ENCODE measurements around the gene RREB1. TPM values are rescaled to one million over a fixed set of nuclear protein-coding genes. Genes with fewer than 3 reads are reported as not detected.

Gene RREB1
- total RNA-seq, 1 experiment from 2014 or later = 30.7 TPM

GRCh38 chr6:7124636-7125035 is 16.9 kb downstream of the RREB1 start:
- DNase-seq (ENCODE audit: low read depth, low spot score) (no peak), ATAC-seq (no peak)
- POLR2A ChIA-PET = interaction anchor here (0.5 to 0.6 kb wide), 2 partner anchors 12 to 421 kb away, joined by 3 read pairs; no protein-coding TSS in a partner anchor
- Histone ChIP-seq H3K9me3 (ENCODE audit: control insufficient read depth, insufficient read depth, low read depth, low read length) (no peaks in the 10 kb centered on the region), H3K4me3 (ENCODE audit: low read depth in 2 of 2, low read length in 2 of 2) (no peak overlapping the region), H3K4me1 (ENCODE audit: control insufficient read depth, insufficient read depth, low read length) (peaks cover 4% of the 10 kb centered on the region), H3K36me3 (ENCODE audit: control insufficient read depth, insufficient read depth, low read length) (no peaks in the 10 kb centered on the region), H3K27me3 (ENCODE audit: control insufficient read depth, insufficient read depth, low read length) (no peaks in the 10 kb centered on the region), H3K27ac (ENCODE audit: low read length) (no peak overlapping the region)
- BruUV-seq (replicated peaks) = no TSS peak
- no peak for TF ChIP-seq SIN3A (IDR thresholded peaks at IDR 0.05; ENCODE audit: borderline replicate concordance, insufficient read depth, low read depth, low read length)
- TF ChIP-seq, protein P1, sequence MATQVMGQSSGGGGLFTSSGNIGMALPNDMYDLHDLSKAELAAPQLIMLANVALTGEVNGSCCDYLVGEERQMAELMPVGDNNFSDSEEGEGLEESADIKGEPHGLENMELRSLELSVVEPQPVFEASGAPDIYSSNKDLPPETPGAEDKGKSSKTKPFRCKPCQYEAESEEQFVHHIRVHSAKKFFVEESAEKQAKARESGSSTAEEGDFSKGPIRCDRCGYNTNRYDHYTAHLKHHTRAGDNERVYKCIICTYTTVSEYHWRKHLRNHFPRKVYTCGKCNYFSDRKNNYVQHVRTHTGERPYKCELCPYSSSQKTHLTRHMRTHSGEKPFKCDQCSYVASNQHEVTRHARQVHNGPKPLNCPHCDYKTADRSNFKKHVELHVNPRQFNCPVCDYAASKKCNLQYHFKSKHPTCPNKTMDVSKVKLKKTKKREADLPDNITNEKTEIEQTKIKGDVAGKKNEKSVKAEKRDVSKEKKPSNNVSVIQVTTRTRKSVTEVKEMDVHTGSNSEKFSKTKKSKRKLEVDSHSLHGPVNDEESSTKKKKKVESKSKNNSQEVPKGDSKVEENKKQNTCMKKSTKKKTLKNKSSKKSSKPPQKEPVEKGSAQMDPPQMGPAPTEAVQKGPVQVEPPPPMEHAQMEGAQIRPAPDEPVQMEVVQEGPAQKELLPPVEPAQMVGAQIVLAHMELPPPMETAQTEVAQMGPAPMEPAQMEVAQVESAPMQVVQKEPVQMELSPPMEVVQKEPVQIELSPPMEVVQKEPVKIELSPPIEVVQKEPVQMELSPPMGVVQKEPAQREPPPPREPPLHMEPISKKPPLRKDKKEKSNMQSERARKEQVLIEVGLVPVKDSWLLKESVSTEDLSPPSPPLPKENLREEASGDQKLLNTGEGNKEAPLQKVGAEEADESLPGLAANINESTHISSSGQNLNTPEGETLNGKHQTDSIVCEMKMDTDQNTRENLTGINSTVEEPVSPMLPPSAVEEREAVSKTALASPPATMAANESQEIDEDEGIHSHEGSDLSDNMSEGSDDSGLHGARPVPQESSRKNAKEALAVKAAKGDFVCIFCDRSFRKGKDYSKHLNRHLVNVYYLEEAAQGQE (IDR thresholded peaks at IDR 0.05; ENCODE audit: insufficient read depth in 1 of 2, low read depth in 2 of 2, low read length in 1 of 2) = no peak
- TF ChIP-seq, protein P2, sequence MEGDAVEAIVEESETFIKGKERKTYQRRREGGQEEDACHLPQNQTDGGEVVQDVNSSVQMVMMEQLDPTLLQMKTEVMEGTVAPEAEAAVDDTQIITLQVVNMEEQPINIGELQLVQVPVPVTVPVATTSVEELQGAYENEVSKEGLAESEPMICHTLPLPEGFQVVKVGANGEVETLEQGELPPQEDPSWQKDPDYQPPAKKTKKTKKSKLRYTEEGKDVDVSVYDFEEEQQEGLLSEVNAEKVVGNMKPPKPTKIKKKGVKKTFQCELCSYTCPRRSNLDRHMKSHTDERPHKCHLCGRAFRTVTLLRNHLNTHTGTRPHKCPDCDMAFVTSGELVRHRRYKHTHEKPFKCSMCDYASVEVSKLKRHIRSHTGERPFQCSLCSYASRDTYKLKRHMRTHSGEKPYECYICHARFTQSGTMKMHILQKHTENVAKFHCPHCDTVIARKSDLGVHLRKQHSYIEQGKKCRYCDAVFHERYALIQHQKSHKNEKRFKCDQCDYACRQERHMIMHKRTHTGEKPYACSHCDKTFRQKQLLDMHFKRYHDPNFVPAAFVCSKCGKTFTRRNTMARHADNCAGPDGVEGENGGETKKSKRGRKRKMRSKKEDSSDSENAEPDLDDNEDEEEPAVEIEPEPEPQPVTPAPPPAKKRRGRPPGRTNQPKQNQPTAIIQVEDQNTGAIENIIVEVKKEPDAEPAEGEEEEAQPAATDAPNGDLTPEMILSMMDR (IDR thresholded peaks at IDR 0.05) = no peak
- TF ChIP-seq POLR2AphosphoS5 (IDR thresholded peaks at IDR 0.05; ENCODE audit: low read depth, low read length) = no peak
- no peak for TF ChIP-seq TCF7L2 (IDR thresholded peaks at IDR 0.05; ENCODE audit: low read depth, low read length)
- CTCF ChIA-PET = no interaction called here
- intact Hi-C loops (cut with micrococcal nuclease; ENCODE audit: unreplicated experiment) = no loop called here
- in situ Hi-C loops (cut with HindIII; ENCODE audit: low pct_unique_long_range_greater_than_20kb, low sequenced_read_pairs) = no loop called here

DNA sequence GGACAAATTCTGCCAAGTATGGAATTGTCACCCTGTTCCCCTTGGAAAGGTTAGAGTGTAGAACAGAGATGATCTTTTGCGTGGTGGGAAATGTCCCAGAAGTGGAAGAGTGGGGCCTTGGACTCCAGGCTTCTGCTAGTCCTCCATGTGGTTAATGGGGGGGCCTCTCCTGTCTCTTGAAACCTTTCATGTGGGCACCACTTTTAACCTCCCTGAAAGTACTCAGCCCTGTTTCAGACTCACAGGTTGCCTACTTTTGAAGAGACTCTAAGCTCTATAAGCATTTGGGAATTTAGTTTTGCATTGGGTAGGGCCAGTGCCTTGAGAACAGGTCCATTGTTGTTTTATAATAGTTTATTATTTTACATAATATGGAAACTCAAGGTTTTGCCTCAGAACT is 17.5 kb downstream of the RREB1 start:
- in situ Hi-C loops (cut with HindIII; ENCODE audit: low pct_unique_long_range_greater_than_20kb, low sequenced_read_pairs) (no loop called here), intact Hi-C loops (cut with micrococcal nuclease; ENCODE audit: unreplicated experiment) (no loop called here)
- DNase-seq (ENCODE audit: low read depth, low spot score) (no peak), ATAC-seq (no peak)
- no peak for TF ChIP-seq SIN3A (IDR thresholded peaks at IDR 0.05; ENCODE audit: borderline replicate concordance, insufficient read depth, low read depth, low read length)
- TF ChIP-seq, protein P1 (IDR thresholded peaks at IDR 0.05; ENCODE audit: insufficient read depth in 1 of 2, low read depth in 2 of 2, low read length in 1 of 2) = no peak
- TF ChIP-seq POLR2AphosphoS5 (IDR thresholded peaks at IDR 0.05; ENCODE audit: low read depth, low read length) = no peak
- no peak for TF ChIP-seq TCF7L2 (IDR thresholded peaks at IDR 0.05; ENCODE audit: low read depth, low read length)
- TF ChIP-seq, protein P2 (IDR thresholded peaks at IDR 0.05) = no peak
- Histone ChIP-seq H3K27me3 (ENCODE audit: control insufficient read depth, insufficient read depth, low read length) (no peaks in the 10 kb centered on the region), H3K9me3 (ENCODE audit: control insufficient read depth, insufficient read depth, low read depth, low read length) (no peaks in the 10 kb centered on the region), H3K4me3 (ENCODE audit: low read depth in 2 of 2, low read length in 2 of 2) (no peak overlapping the region), H3K4me1 (ENCODE audit: control insufficient read depth, insufficient read depth, low read length) (peaks cover 8% of the 10 kb centered on the region; the same call in 1 of the 2 replicates), H3K27ac (ENCODE audit: low read length) (no peak overlapping the region), H3K36me3 (ENCODE audit: control insufficient read depth, insufficient read depth, low read length) (no peaks in the 10 kb centered on the region)
- BruUV-seq (replicated peaks) = no TSS peak
- POLR2A ChIA-PET = interaction anchor here (0.5 kb wide), 1 partner anchor 420 kb away, joined by 3 read pairs; no protein-coding TSS in a partner anchor
- CTCF ChIA-PET = no interaction called here
